HFFc6 (cell line): ENCODE data around the gene PFAS. TPM values are rescaled to one million over a fixed set of nuclear protein-coding genes. Genes with fewer than 3 reads are reported as not detected.
A peak's percentile ranks its signal among the peaks of the same experiment; 100 is the strongest.

Source experiments
- DNase-seq: peaks from one replicate; pipeline ENCODE4 v3.0.0-alpha.2; 2018
- H3K27ac Mint-ChIP-seq: 2 replicates; pipeline ENCODE4 v1.8.0; 2020; ENCODE audit warnings: mild to moderate bottlenecking, mixed read lengths
- H3K27me3 Mint-ChIP-seq: 2 replicates; pipeline ENCODE4 v1.8.0; 2021; ENCODE audit warnings: mild to moderate bottlenecking, moderate library complexity, mixed read lengths; ENCODE audit not compliant: insufficient read depth
- H3K36me3 Mint-ChIP-seq: 2 replicates; pipeline ENCODE4 v1.8.0; 2021; ENCODE audit warnings: low read depth, mixed read lengths
- H3K4me1 Mint-ChIP-seq: 2 replicates; pipeline ENCODE4 v1.8.0; 2020; ENCODE audit warnings: low read depth, mixed read lengths
- H3K4me3 Mint-ChIP-seq: 2 replicates; pipeline ENCODE4 v1.8.0; 2020; ENCODE audit warnings: mild to moderate bottlenecking, moderate library complexity, mixed read lengths
- H3K9me3 Mint-ChIP-seq: 2 replicates; pipeline ENCODE4 v1.8.0; 2020; ENCODE audit warnings: mild to moderate bottlenecking, mixed read lengths
- CTCF ChIP-seq: fragments of 200-600 bp; sonication (generic); IDR thresholded peaks from 2 replicates; pipeline ENCODE4 v1.5.0; 2021; ENCODE audit warnings: antibody characterized with exemption, mild to moderate bottlenecking
- total RNA-seq, 6 experiments: library from RNA; stranded (reverse); fragmentation: NEBNext Ultra II Directional; extraction: Animal tissue kit (Norgen Biotek cat#: 25700); gene quantifications; 2 replicates in 1 of 6; 3 replicates in 5 of 6; pipeline ENCODE4 v1.2.3, GENCODE V29; 2021

The PFAS gene
- total RNA-seq, 6 experiments from 2014 or later = 46.8 to 63.9 (median 58.8) TPM

GRCh38 chr17:8315764-8316217, 66.7 kb downstream of the PFAS start:
- no peak for TF ChIP-seq CTCF
- H3K27me3 Mint-ChIP-seq = peaks cover 62% of the 10 kb centered on the region
- DNase-seq = no peak
- peaks cover 8% of the 10 kb centered on the region for H3K4me1 Mint-ChIP-seq
- no peak overlapping the region for H3K27ac Mint-ChIP-seq
- no peaks in the 10 kb centered on the region for H3K36me3 Mint-ChIP-seq
- 0 out of 2 replicates have a peak overlapping the region, but pooled peaks have one; percentile 7 for H3K4me3 Mint-ChIP-seq
- H3K9me3 Mint-ChIP-seq = no peaks in the 10 kb centered on the region

GRCh38 chr17:8318010-8318935, 69.2 kb downstream of the PFAS start:
- Mint-ChIP-seq H3K9me3 (no peaks in the 10 kb centered on the region), H3K4me1 (peaks cover 8% of the 10 kb centered on the region), H3K27ac (no peak overlapping the region), H3K36me3 (no peaks in the 10 kb centered on the region), H3K4me3 (no peak overlapping the region), H3K27me3 (peaks cover 51% of the 10 kb centered on the region)
- DNase-seq = no peak
- TF ChIP-seq CTCF = no peak

Other genes with a start within 250 kb of the PFAS start
- not detected for gene GUCY2D, start 246.7 kb upstream of the PFAS start, total RNA-seq
- gene ALOX15B, start 210.2 kb upstream of the PFAS start, total RNA-seq = not detected
- not detected for gene ALOX12B, start 161.6 kb upstream of the PFAS start, total RNA-seq
- gene ALOXE3, start 130.8 kb upstream of the PFAS start, total RNA-seq = under 1 TPM; 0.14 to 0.30 (median 0.21) TPM
- gene HES7, start 125.2 kb upstream of the PFAS start, total RNA-seq = under 1 TPM; 0.24 to 0.54 (median 0.41) TPM
- 10 to 100 TPM; 18.9 to 31.8 (median 26.9) TPM for gene PER1, start 96.9 kb upstream of the PFAS start, total RNA-seq
- 10 to 100 TPM; 37.0 to 47.6 (median 44.5) TPM for gene VAMP2, start 86.3 kb upstream of the PFAS start, total RNA-seq
- 10 to 100 TPM; 13.8 to 18.8 (median 17.5) TPM for gene TMEM107, start 72.9 kb upstream of the PFAS start, total RNA-seq
- 1 to 10 TPM; 4.4 to 6.0 (median 4.6) TPM for gene BORCS6, start 59.1 kb upstream of the PFAS start, total RNA-seq
- gene AURKB, start 38.7 kb upstream of the PFAS start, total RNA-seq = 10 to 100 TPM; 24.5 to 43.4 (median 39.5) TPM
- gene CTC1, start 1.2 kb upstream of the PFAS start, total RNA-seq = 10 to 100 TPM in 5 of 6 experiments, 1 to 10 TPM in 1; 8.8 to 14.4 (median 10.8) TPM
- 10 to 100 TPM; 27.8 to 32.2 (median 30.9) TPM for gene RANGRF, start 39.4 kb downstream of the PFAS start, total RNA-seq
- 1 to 10 TPM; 1.6 to 3.7 (median 3.1) TPM for gene SLC25A35, start 46.1 kb downstream of the PFAS start, total RNA-seq
- gene ARHGEF15, start 61.0 kb downstream of the PFAS start, total RNA-seq = not detected
- not detected for gene ODF4, start 90.6 kb downstream of the PFAS start, total RNA-seq
- gene RPL26, start 133.9 kb downstream of the PFAS start, total RNA-seq = 1,000 to 10,000 TPM; 1,301 to 1,432 (median 1,370) TPM
- gene RNF222, start 148.5 kb downstream of the PFAS start, total RNA-seq = not detected
- 10 to 100 TPM; 65.4 to 79.1 (median 69.2) TPM for gene NDEL1, start 186.6 kb downstream of the PFAS start, total RNA-seq